K562 treated with DMSO at 1 percent for 4 hours (cell line): ENCODE measurements around the gene TCHP. TPM values are rescaled to one million over a fixed set of nuclear protein-coding genes. Genes with fewer than 3 reads are reported as not detected.

Source experiments
- total RNA-seq: library from RNA; unstranded; fragments of 300-600 nt; gene quantifications from 2 replicates; pipeline ENCODE4 v1.2.3, GENCODE V29; 2022; ENCODE audit not compliant: insufficient read depth

The TCHP gene
- total RNA-seq = 23.1 and 29.1 TPM in 2 replicates

GRCh38 chr12:109899783-109900751, at the start of gene TCHP:
Gene TCHP (plus strand): TSS chr12:109900274. CDS start chr12:109903027, 2,753 bp downstream.

GRCh38 chr12:109880043-109880931, 19.8 kb upstream of the TCHP start, which contains the start of gene GLTP:
Gene GLTP (minus strand): TSS chr12:109880541. CDS start chr12:109880374, 167 bp downstream.

Other genes starting within 250 kb of the TCHP start
- gene FAM222A, start 186.4 kb upstream of the TCHP start, total RNA-seq = 5.3 and 5.8 TPM in 2 replicates
- not detected in 2 replicates for gene TRPV4, start 66.9 kb upstream of the TCHP start, total RNA-seq
- gene GLTP, start 19.7 kb upstream of the TCHP start, total RNA-seq = 5.3 and 5.9 TPM in 2 replicates
- gene GIT2, start 96.1 kb downstream of the TCHP start, total RNA-seq = 14.9 and 16.4 TPM in 2 replicates
- 52.1 and 56.6 TPM in 2 replicates for gene ANKRD13A, start 99.2 kb downstream of the TCHP start, total RNA-seq
- 19.7 and 24.0 TPM in 2 replicates for gene C12orf76, start 148.2 kb downstream of the TCHP start, total RNA-seq
- gene IFT81, start 224.1 kb downstream of the TCHP start, total RNA-seq = 2.7 and 6.6 TPM in 2 replicates